Subcutaneous abdominal adipose tissue (tissue), 5 donors: ENCODE measurements around the gene GPC5.
"Not testable (repeated sequence)": the region's sequence is repeated elsewhere in the genome, so short reads cannot be mapped to it uniquely, and the experiment has no call there.

Experiments
- H3K27ac ChIP-seq: one replicate; pipeline ENCODE4 v1.7.0; 2013; ENCODE audit warnings: low read depth, mild to moderate bottlenecking, inconsistent platforms, low read length, moderate library complexity
- H3K27me3 ChIP-seq, 5 donors: one replicate each; pipeline ENCODE4 v1.7.0; 2013; ENCODE audit warnings: low read length in 5 of 5, inconsistent platforms in 1 of 5; ENCODE audit not compliant: control insufficient read depth in 5 of 5, insufficient read depth in 4 of 5
- H3K36me3 ChIP-seq, 5 donors: one replicate each; pipeline ENCODE4 v1.7.0; 2013; ENCODE audit warnings: low read length in 5 of 5; ENCODE audit not compliant: control insufficient read depth in 5 of 5, insufficient read depth in 5 of 5
- H3K4me1 ChIP-seq, 5 donors: one replicate each; pipeline ENCODE4 v1.7.0; 2013; ENCODE audit warnings: low read length in 5 of 5, mild to moderate bottlenecking in 3 of 5, moderate library complexity in 1 of 5; ENCODE audit not compliant: control insufficient read depth in 5 of 5, insufficient read depth in 5 of 5
- H3K4me3 ChIP-seq, 5 donors: one replicate each; pipeline ENCODE4 v1.7.0; 2013; ENCODE audit warnings: low read length in 5 of 5, low read depth in 1 of 5
- H3K9ac ChIP-seq, 5 donors: one replicate each; pipeline ENCODE4 v1.7.0; 2013; ENCODE audit warnings: low read length in 5 of 5, mild to moderate bottlenecking in 4 of 5, moderate library complexity in 3 of 5
- H3K9me3 ChIP-seq, 5 donors: one replicate each; pipeline ENCODE4 v1.7.0; 2013; ENCODE audit warnings: low read length in 5 of 5; ENCODE audit not compliant: control insufficient read depth in 5 of 5
- donor health status: healthy.
- donor health status: healthy.
- donor health status: healthy.
- donor health status: healthy.
- donor health status: healthy.

GPC5 gene

DNA sequence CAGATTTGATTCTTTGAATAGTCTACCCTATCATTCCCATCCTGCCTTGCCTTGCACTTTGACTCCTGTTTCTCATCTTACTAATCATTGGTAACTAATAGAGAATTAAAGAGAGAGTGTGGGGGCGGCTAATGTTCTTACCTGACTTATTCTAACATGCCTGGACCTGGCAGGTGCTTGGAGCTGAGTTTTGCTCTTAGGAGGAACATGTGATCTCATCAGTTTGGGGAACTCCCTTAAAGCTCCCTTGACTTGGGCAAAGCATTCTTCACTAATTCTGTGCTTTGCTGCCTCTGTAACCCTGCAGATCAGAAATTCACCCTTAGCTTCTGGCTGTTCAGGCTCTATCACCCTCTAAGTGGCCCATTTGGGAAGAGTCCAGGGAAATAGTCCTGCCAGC lies 861.1 kb downstream of the GPC5 start:
- Histone ChIP-seq H3K27ac (no peak overlapping the region), H3K4me3 (no peak overlapping the region), H3K27me3 (no peaks in the 10 kb centered on the region), H3K9me3 (no peaks in the 10 kb centered on the region), H3K36me3 (no peaks in the 10 kb centered on the region), H3K4me1 (peaks cover 0 to 14% (median 0%) of the 10 kb centered on the region in 5 donors), H3K9ac (no peak overlapping the region)

DNA sequence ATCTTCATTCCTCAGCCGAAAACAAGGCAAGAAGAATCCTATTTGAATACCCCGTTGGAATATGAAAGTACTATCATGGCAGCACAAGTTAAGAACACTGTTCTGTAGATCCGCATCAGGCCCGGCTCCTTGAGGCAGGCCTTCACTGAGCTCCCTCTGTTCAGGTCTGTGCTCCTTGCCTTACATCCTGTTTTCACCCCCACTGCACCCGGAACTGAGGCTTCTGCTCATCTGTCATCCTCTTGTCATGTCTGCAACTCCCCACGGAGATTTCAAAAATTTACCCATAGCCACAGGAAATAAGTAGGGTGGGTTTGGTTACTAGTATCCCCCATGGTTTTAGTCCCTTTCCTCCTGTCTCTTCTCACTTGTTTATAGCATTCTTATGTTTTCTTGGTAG lies 861.9 kb downstream of the GPC5 start:
- Histone ChIP-seq H3K27ac (no peak overlapping the region), H3K9me3 (no peaks in the 10 kb centered on the region), H3K36me3 (no peaks in the 10 kb centered on the region), H3K4me1 (peaks cover 0 to 11% (median 0%) of the 10 kb centered on the region in 5 donors), H3K9ac (no peak overlapping the region), H3K4me3 (no peak overlapping the region), H3K27me3 (no peaks in the 10 kb centered on the region)

DNA sequence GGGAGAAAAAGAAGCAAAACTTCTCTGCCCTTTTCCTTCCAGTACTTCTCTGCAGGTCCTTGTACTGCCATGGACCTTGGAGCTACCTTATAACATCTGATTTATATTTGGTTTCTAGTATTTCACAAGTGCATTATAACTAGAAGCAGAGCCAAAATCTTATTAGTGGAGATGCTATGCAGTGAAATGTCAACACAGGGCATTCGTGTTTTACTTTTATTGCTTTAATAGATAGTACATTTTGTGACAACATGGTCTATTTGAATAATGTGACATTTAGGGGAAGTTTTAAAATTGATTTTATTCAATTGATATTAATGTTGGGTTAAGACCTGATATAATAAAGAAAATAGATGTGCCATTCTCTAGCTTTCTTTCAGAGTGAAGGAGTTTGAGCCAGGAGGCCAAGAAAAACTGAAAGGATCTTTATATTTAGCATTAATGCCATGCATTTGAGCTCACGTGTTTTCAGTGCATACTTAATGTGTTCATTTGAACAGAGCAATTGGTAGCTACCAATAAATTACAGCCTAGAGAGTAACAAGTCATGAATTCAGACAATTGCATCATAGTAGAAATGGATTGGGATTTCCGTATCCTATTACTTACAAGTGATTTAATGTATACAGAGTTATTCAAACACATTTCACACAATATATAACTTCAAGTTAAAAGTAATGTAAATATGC lies 863.8 kb downstream of the GPC5 start:
- no peak overlapping the region for H3K9ac ChIP-seq
- H3K4me1 ChIP-seq = no peaks in the 10 kb centered on the region
- no peaks in the 10 kb centered on the region for H3K36me3 ChIP-seq
- no peaks in the 10 kb centered on the region for H3K9me3 ChIP-seq
- no peaks in the 10 kb centered on the region for H3K27me3 ChIP-seq
- H3K27ac ChIP-seq = no peak overlapping the region
- H3K4me3 ChIP-seq = no peak overlapping the region

DNA sequence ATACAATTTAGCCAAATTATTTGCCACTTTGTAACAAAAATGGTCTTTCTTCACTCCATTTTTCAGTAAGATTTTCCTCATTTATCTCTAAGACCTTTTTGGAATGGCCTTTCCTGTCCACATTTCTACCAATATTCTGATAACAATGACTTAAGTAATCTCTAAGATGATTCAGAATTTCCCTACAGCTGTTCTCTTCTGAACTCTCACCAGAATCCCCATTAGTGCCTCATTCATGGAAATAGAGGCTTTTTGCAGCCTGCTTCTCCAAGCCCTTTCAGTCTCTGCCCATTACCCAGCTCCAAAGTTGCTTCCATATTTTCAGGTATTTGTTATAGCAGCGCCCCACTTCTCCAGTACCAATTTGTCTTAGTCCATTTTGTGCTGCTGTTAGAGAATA lies 867.0 kb downstream of the GPC5 start:
- H3K27me3 ChIP-seq = no peaks in the 10 kb centered on the region
- H3K9me3 ChIP-seq = no peaks in the 10 kb centered on the region

DNA sequence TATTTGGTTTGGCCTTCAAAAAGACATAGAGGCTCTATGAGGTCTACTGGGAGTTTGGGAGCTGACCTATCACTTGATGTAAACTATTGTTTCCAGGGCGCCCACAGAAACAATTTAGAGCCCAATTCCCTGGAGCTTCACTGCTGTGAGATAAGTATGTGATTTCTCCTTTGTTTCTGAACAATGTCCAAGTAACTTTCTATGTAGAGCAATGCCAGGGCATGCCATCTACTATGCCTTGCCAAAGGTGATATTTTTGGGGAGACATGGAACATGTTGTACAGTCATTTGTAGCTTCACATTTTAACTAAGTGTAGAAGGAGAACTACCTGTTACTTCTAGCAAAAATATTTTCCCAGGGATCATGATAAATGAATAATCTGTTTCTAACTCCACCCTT lies 872.6 kb downstream of the GPC5 start:
- no peaks in the 10 kb centered on the region for H3K4me1 ChIP-seq
- H3K36me3 ChIP-seq = no peaks in the 10 kb centered on the region
- no peak overlapping the region for H3K9ac ChIP-seq
- no peak overlapping the region for H3K27ac ChIP-seq
- H3K4me3 ChIP-seq = no peak overlapping the region
- H3K27me3 ChIP-seq = no peaks in the 10 kb centered on the region
- no peaks in the 10 kb centered on the region for H3K9me3 ChIP-seq

More for the DNA sequence above, 867.0 kb downstream of the GPC5 start:
- Histone ChIP-seq H3K36me3 (no peaks in the 10 kb centered on the region), H3K9ac (no peak overlapping the region), H3K4me1 (no peaks in the 10 kb centered on the region), H3K4me3 (no peak overlapping the region), H3K27ac (no peak overlapping the region)

DNA sequence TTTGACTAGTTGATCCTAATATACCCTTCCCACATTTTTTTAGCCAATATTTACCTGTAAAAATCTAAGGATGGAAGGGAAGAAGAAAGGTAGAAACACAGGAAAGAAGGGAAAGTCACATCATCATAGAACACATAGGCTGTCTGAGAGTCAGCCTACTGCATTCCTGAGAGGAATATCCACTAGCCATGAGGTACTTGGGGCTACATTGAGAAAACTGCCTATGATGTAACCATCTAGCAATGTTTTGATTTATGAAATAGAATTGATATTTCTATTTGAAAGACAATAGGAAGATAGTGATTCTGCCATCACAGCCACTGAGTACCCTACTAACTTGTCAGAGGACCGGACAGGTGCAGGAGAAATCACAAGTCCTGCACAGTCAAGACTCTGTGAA lies 873.8 kb downstream of the GPC5 start:
- no peak overlapping the region for H3K4me3 ChIP-seq
- no peaks in the 10 kb centered on the region for H3K4me1 ChIP-seq
- no peak overlapping the region for H3K9ac ChIP-seq
- no peak overlapping the region for H3K27ac ChIP-seq
- no peaks in the 10 kb centered on the region for H3K27me3 ChIP-seq
- no peaks in the 10 kb centered on the region for H3K9me3 ChIP-seq
- no peaks in the 10 kb centered on the region for H3K36me3 ChIP-seq

DNA sequence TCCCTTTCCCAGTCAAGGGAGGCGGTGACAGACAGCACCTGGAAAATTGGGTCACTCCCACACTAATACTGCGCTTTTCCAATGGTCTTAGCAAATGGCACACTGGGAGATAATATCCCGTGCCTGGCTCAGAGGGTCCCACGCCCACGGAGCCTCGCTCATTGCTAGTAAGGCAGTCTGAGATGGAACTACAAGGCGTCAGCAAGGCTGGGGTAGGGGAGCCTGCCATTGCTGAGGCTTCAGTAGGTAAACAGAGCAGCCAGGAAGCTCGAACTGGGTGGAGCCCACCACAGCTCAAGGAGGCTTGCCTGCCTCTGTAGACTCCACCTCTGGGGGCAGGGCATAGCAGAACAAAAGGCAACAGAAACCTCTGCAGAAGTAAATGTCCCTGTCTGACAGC lies 882.6 kb downstream of the GPC5 start:
- H3K27me3 ChIP-seq, H3K4me3 ChIP-seq, H3K9ac ChIP-seq, H3K4me1 ChIP-seq, H3K9me3 ChIP-seq, H3K36me3 ChIP-seq, H3K27ac ChIP-seq: not testable (repeated sequence)

DNA sequence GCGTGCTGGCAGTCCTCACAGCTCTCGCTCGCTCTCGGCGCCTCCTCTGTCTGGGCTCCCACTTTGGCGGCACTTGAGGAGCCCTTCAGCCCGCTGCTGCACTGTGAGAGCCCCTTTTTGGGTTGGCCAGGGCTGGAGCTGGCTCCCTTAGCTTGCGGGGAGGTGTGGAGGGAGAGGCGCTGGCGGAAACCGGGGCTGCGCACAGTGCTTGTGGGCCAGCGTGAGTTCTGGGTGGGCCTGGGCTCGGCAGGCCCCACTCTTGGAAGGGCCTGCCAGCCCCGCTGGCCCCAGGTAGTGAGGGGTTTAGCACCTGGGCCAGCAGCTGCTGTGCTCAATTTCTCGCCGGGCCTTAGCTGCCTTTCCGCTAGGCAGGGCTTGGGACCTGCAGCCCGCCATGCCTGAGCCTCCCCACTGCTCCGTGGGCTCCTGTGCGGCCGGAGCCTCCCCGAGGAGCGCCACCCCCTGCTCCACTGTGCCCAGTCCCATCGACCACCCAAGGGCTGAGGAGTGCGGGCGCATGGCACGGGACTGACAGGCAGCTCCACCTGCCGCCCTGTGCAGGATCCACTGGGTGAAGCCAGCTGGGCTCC lies 892.4 kb downstream of the GPC5 start:
- not testable (repeated sequence) for H3K9ac ChIP-seq, H3K27ac ChIP-seq, H3K4me3 ChIP-seq, H3K4me1 ChIP-seq, H3K27me3 ChIP-seq, H3K36me3 ChIP-seq, H3K9me3 ChIP-seq

DNA sequence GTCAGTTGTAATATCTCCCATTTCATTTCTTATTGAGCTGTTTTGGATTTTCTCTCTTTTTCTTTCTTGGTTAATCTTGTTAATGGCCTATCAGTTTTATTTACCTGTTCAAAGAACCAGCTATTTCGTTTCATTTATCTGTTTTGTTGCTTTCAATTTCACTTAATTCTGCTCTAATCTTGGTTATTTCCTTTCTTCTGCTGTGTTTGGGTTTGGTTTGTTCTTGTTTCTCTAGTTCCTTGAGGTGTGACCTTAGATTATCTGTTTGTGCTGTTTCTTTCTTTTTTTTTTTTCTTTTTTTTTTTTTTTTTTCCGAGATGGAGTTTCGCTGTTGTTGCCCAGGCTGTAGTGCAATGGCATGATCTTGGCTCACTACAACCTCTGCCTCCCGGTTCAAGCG lies 896.1 kb downstream of the GPC5 start:
- not testable (repeated sequence) for H3K9ac ChIP-seq, H3K9me3 ChIP-seq, H3K4me1 ChIP-seq, H3K27me3 ChIP-seq, H3K4me3 ChIP-seq, H3K27ac ChIP-seq, H3K36me3 ChIP-seq

DNA sequence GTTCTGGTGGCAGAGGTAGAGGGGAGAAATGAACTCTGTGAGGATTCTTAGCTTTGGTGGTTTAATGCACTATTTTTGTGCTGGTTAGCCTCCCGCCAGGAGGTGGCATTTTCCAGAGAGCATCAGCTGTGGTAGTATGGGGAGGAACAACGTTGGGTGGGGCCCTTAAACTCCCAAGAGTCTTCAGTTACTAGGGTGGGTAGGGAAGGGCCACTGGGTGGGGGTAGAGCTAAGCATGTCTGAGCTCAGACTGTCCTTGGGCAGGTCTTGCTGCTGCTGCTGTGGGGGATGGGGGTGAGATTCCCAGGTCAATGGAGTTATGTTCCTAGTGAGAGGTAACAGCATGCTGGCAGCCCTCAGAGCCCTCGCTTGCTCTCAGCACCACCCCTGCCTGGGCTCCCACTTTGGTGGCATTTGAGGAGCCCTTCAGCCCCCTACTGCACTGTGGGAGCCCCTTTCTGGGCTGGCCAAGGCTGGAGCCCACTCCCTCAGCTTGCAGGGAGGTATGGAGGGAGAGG lies 897.8 kb downstream of the GPC5 start:
- H3K27me3 ChIP-seq, H3K4me1 ChIP-seq, H3K4me3 ChIP-seq, H3K9me3 ChIP-seq, H3K27ac ChIP-seq, H3K9ac ChIP-seq, H3K36me3 ChIP-seq: not testable (repeated sequence)
